IPS-18a (cell line): ENCODE data around the gene CLNK.

Experiments used
- H3K27ac ChIP-seq: one replicate; pipeline ENCODE4 v1.5.1; 2013; ENCODE audit warnings: low read length
- H3K27me3 ChIP-seq: one replicate; pipeline ENCODE4 v1.6.1; 2013; ENCODE audit warnings: mild to moderate bottlenecking, low read length; ENCODE audit not compliant: control insufficient read depth, insufficient read depth
- H3K36me3 ChIP-seq: one replicate; pipeline ENCODE4 v1.6.1; 2013; ENCODE audit warnings: low read depth, low read length; ENCODE audit not compliant: control insufficient read depth
- H3K4me1 ChIP-seq: one replicate; pipeline ENCODE4 v1.6.1; 2013; ENCODE audit warnings: low read depth, low read length; ENCODE audit not compliant: control insufficient read depth
- H3K4me3 ChIP-seq: one replicate; pipeline ENCODE4 v1.5.1; 2013; ENCODE audit warnings: low read length
- H3K9ac ChIP-seq: one replicate; pipeline ENCODE4 v1.6.1; 2013; ENCODE audit warnings: mild to moderate bottlenecking, low read length, moderate library complexity
- H3K9me3 ChIP-seq: one replicate; pipeline ENCODE4 v1.6.1; 2013; ENCODE audit warnings: low read depth, low read length; ENCODE audit not compliant: control insufficient read depth

CLNK gene

GRCh38 chr4:10527438-10527837, 157.1 kb downstream of the CLNK start:
- Histone ChIP-seq H3K27ac (no peak overlapping the region), H3K4me1 (no peaks in the 10 kb centered on the region), H3K9ac (no peak overlapping the region), H3K9me3 (no peaks in the 10 kb centered on the region), H3K27me3 (no peaks in the 10 kb centered on the region), H3K36me3 (no peaks in the 10 kb centered on the region), H3K4me3 (no peak overlapping the region)

- H3K4me3 ChIP-seq: no peak overlapping the region
- H3K9me3 ChIP-seq: no peaks in the 10 kb centered on the region
Measured at GRCh38 chr4:10526429-10527222, 157.9 kb downstream of the CLNK start.

GRCh38 chr4:10524196-10524833, 160.3 kb downstream of the CLNK start:
- H3K9me3 ChIP-seq: no peaks in the 10 kb centered on the region
- no peak overlapping the region for H3K9ac ChIP-seq
- H3K4me1 ChIP-seq: no peaks in the 10 kb centered on the region
- no peak overlapping the region for H3K4me3 ChIP-seq
- no peaks in the 10 kb centered on the region for H3K36me3 ChIP-seq
- H3K27me3 ChIP-seq: no peaks in the 10 kb centered on the region
- no peak overlapping the region for H3K27ac ChIP-seq

More at GRCh38 chr4:10526429-10527222, 157.9 kb downstream of the CLNK start:
- no peaks in the 10 kb centered on the region for H3K36me3 ChIP-seq
- no peaks in the 10 kb centered on the region for H3K27me3 ChIP-seq
- H3K27ac ChIP-seq: no peak overlapping the region
- no peaks in the 10 kb centered on the region for H3K4me1 ChIP-seq
- H3K9ac ChIP-seq: no peak overlapping the region

- Histone ChIP-seq H3K9ac (no peak overlapping the region), H3K27me3 (no peaks in the 10 kb centered on the region), H3K9me3 (no peaks in the 10 kb centered on the region), H3K4me1 (no peaks in the 10 kb centered on the region), H3K27ac (no peak overlapping the region), H3K36me3 (no peaks in the 10 kb centered on the region), H3K4me3 (no peak overlapping the region)
Measured at GRCh38 chr4:10521424-10521823, 163.1 kb downstream of the CLNK start.

GRCh38 chr4:10509733-10510132, 174.8 kb downstream of the CLNK start:
- Histone ChIP-seq H3K27me3 (no peaks in the 10 kb centered on the region), H3K4me1 (no peaks in the 10 kb centered on the region)

GRCh38 chr4:10506077-10506476, 178.5 kb downstream of the CLNK start:
- Histone ChIP-seq H3K9ac (no peak overlapping the region), H3K27me3 (no peaks in the 10 kb centered on the region), H3K36me3 (no peaks in the 10 kb centered on the region), H3K27ac (no peak overlapping the region), H3K9me3 (no peaks in the 10 kb centered on the region), H3K4me3 (no peak overlapping the region), H3K4me1 (peaks cover 2% of the 10 kb centered on the region)

More at GRCh38 chr4:10509733-10510132, 174.8 kb downstream of the CLNK start:
- H3K36me3 ChIP-seq: no peaks in the 10 kb centered on the region
- no peak overlapping the region for H3K4me3 ChIP-seq
- no peak overlapping the region for H3K27ac ChIP-seq
- no peak overlapping the region for H3K9ac ChIP-seq
- H3K9me3 ChIP-seq: no peaks in the 10 kb centered on the region

GRCh38 chr4:10504570-10505179, 179.9 kb downstream of the CLNK start:
- Histone ChIP-seq H3K27ac (no peak overlapping the region), H3K9me3 (no peaks in the 10 kb centered on the region), H3K4me3 (no peak overlapping the region), H3K36me3 (no peaks in the 10 kb centered on the region), H3K4me1 (peaks cover 7% of the 10 kb centered on the region), H3K27me3 (peaks cover 11% of the 10 kb centered on the region), H3K9ac (no peak overlapping the region)

GRCh38 chr4:10502717-10503116, 181.9 kb downstream of the CLNK start:
- Histone ChIP-seq H3K27me3 (peaks cover 20% of the 10 kb centered on the region), H3K4me3 (no peak overlapping the region), H3K36me3 (no peaks in the 10 kb centered on the region), H3K9me3 (no peaks in the 10 kb centered on the region), H3K27ac (no peak overlapping the region), H3K4me1 (peaks cover 14% of the 10 kb centered on the region), H3K9ac (no peak overlapping the region)

GRCh38 chr4:10500776-10501175, 183.8 kb downstream of the CLNK start:
- Histone ChIP-seq H3K27ac (no peak overlapping the region), H3K36me3 (no peaks in the 10 kb centered on the region), H3K27me3 (peaks cover 24% of the 10 kb centered on the region), H3K9me3 (no peaks in the 10 kb centered on the region), H3K4me3 (no peak overlapping the region), H3K4me1 (peaks cover 31% of the 10 kb centered on the region), H3K9ac (no peak overlapping the region)

- no peak overlapping the region for H3K27ac ChIP-seq
- no peaks in the 10 kb centered on the region for H3K36me3 ChIP-seq
- peak overlapping the region; percentile 29 for H3K4me3 ChIP-seq
- peaks cover 63% of the 10 kb centered on the region for H3K27me3 ChIP-seq
- no peak overlapping the region for H3K9ac ChIP-seq
- peaks cover 41% of the 10 kb centered on the region for H3K4me1 ChIP-seq
- H3K9me3 ChIP-seq: no peaks in the 10 kb centered on the region
Measured at GRCh38 chr4:10496200-10496599, 188.4 kb downstream of the CLNK start.

GRCh38 chr4:10495651-10496050, 188.9 kb downstream of the CLNK start:
- Histone ChIP-seq H3K36me3 (no peaks in the 10 kb centered on the region), H3K9ac (no peak overlapping the region), H3K27me3 (peaks cover 61% of the 10 kb centered on the region), H3K4me1 (peaks cover 35% of the 10 kb centered on the region), H3K9me3 (no peaks in the 10 kb centered on the region), H3K4me3 (peak overlapping the region; percentile 29), H3K27ac (no peak overlapping the region)
